ENCODE data around the gene PTPN4. TPM values are rescaled to one million over a fixed set of nuclear protein-coding genes. Genes with fewer than 3 reads are reported as not detected.

PTPN4 gene
- total and polyA plus RNA-seq, 9 of the 15 experiments (the other 6 are each of a cell fraction or from before 2014, with no cell fraction given), result 5.0 to 32.8 (median 27.3) TPM

DNA sequence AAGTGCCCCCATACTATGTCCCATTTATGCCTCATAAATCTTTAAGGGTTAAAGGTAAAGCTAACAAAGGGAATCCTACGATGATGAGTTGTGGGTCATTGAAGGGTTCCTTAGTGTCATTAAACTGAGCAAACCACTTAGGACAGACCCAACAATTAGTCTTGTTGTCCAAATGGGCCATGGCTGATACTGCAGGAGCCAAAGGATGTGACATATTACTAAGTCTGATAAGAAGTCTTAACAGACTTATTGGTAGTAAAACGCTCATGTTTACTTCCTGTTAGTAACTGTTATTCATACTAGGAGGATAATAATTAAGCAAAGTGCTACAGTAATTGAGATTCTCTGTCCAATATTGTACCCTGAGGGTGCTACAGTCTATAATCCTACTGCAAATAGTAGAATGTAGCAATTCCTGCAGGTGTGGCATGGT is 96.8 kb downstream of the PTPN4 start (continued):
- TF ChIP-seq ZBTB1 (CRISPR knock-in tag; IDR thresholded peaks at IDR 0.05; ENCODE audit: borderline replicate concordance, low read depth), result no peak
- TF ChIP-seq ZNF23 (CRISPR knock-in tag; IDR thresholded peaks at IDR 0.05), result no peak
- peak; percentile 32; the same call in 1 of the 2 replicates for TF ChIP-seq FOXJ2 (tag; IDR thresholded peaks at IDR 0.05)
- TF ChIP-seq TBL1XR1 (IDR thresholded peaks at IDR 0.05; ENCODE audit: low read length in 2 of 2), result 0 out of 4 replicates have a peak, but pooled peaks of 1 of the 2 experiments have one; percentile 47
- TF ChIP-seq, protein P1, sequence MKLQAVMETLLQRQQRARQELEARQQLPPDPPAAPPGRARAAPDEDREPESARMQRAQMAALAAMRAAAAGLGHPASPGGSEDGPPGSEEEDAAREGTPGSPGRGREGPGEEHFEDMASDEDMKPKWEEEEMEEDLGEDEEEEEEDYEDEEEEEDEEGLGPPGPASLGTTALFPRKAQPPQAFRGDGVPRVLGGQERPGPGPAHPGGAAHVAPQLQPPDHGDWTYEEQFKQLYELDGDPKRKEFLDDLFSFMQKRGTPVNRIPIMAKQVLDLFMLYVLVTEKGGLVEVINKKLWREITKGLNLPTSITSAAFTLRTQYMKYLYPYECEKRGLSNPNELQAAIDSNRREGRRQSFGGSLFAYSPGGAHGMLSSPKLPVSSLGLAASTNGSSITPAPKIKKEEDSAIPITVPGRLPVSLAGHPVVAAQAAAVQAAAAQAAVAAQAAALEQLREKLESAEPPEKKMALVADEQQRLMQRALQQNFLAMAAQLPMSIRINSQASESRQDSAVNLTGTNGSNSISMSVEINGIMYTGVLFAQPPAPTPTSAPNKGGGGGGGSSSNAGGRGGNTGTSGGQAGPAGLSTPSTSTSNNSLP (IDR thresholded peaks at IDR 0.05; ENCODE audit: borderline replicate concordance, low read depth, low read length), result 0 out of 2 replicates have a peak, but pooled peaks have one; percentile 35
- peak; percentile 74 for TF ChIP-seq TEAD4 (IDR thresholded peaks at IDR 0.05; ENCODE audit: low read length)
- no peak for TF ChIP-seq TEAD4 (CRISPR knock-in tag; IDR thresholded peaks at IDR 0.05; ENCODE audit: borderline replicate concordance)
- TF ChIP-seq SLC30A9 (CRISPR knock-in tag; IDR thresholded peaks at IDR 0.05), result no peak
- no peak for TF ChIP-seq NFIX (CRISPR knock-in tag; IDR thresholded peaks at IDR 0.05; ENCODE audit: low read depth)
- TF ChIP-seq STAG1 (CRISPR knock-in tag; IDR thresholded peaks at IDR 0.05; ENCODE audit: borderline replicate concordance), result no peak
- peak; percentile 63 for TF ChIP-seq SOX6 (IDR thresholded peaks at IDR 0.05)
- no peak for TF ChIP-seq YY1 (IDR thresholded peaks at IDR 0.05; ENCODE audit: borderline replicate concordance in 1 of 3, control insufficient read depth in 1 of 3, extremely low read depth in 1 of 3, insufficient read depth in 3 of 3, insufficient read length in 1 of 3, insufficient replicate concordance in 2 of 3, low read depth in 1 of 3, low read length in 2 of 3)
- peak; percentile 50; the same call in 1 of the 2 replicates for TF ChIP-seq CREM (IDR thresholded peaks at IDR 0.05; ENCODE audit: low read depth)
- TF ChIP-seq, protein P2, sequence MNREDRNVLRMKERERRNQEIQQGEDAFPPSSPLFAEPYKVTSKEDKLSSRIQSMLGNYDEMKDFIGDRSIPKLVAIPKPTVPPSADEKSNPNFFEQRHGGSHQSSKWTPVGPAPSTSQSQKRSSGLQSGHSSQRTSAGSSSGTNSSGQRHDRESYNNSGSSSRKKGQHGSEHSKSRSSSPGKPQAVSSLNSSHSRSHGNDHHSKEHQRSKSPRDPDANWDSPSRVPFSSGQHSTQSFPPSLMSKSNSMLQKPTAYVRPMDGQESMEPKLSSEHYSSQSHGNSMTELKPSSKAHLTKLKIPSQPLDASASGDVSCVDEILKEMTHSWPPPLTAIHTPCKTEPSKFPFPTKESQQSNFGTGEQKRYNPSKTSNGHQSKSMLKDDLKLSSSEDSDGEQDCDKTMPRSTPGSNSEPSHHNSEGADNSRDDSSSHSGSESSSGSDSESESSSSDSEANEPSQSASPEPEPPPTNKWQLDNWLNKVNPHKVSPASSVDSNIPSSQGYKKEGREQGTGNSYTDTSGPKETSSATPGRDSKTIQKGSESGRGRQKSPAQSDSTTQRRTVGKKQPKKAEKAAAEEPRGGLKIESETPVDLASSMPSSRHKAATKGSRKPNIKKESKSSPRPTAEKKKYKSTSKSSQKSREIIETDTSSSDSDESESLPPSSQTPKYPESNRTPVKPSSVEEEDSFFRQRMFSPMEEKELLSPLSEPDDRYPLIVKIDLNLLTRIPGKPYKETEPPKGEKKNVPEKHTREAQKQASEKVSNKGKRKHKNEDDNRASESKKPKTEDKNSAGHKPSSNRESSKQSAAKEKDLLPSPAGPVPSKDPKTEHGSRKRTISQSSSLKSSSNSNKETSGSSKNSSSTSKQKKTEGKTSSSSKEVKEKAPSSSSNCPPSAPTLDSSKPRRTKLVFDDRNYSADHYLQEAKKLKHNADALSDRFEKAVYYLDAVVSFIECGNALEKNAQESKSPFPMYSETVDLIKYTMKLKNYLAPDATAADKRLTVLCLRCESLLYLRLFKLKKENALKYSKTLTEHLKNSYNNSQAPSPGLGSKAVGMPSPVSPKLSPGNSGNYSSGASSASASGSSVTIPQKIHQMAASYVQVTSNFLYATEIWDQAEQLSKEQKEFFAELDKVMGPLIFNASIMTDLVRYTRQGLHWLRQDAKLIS (CRISPR knock-in tag; IDR thresholded peaks at IDR 0.05), result no peak
- peak; percentile 49; the same call in 1 of the 2 replicates for TF ChIP-seq GABPB1 (CRISPR knock-in tag; IDR thresholded peaks at IDR 0.05)
- no peak for TF ChIP-seq NUFIP1 (IDR thresholded peaks at IDR 0.05; ENCODE audit: partially characterized antibody)
- TF ChIP-seq GTF2F1 (IDR thresholded peaks at IDR 0.05; ENCODE audit: low read depth, low read length), result no peak
- TF ChIP-seq, protein P3, sequence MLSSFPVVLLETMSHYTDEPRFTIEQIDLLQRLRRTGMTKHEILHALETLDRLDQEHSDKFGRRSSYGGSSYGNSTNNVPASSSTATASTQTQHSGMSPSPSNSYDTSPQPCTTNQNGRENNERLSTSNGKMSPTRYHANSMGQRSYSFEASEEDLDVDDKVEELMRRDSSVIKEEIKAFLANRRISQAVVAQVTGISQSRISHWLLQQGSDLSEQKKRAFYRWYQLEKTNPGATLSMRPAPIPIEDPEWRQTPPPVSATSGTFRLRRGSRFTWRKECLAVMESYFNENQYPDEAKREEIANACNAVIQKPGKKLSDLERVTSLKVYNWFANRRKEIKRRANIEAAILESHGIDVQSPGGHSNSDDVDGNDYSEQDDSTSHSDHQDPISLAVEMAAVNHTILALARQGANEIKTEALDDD (IDR thresholded peaks at IDR 0.05), result peak; percentile 95
- peak; percentile 76; the same call in 1 of the 2 replicates for TF ChIP-seq EHMT2 (IDR thresholded peaks at IDR 0.05)
- 0 out of 2 replicates have a peak, but pooled peaks have one; percentile 17 for TF ChIP-seq CC2D1A (IDR thresholded peaks at IDR 0.05)
- TF ChIP-seq PML (IDR thresholded peaks at IDR 0.05; ENCODE audit: low read length), result peak; percentile 35; the same call in 1 of the 2 replicates
- no peak for TF ChIP-seq HEY1 (CRISPR knock-in tag; IDR thresholded peaks at IDR 0.05; ENCODE audit: borderline replicate concordance)

Data from K562 (cell line).